GM23248 (cell line): ENCODE data around the gene PITPNB. TPM values are rescaled to one million over a fixed set of nuclear protein-coding genes. Genes with fewer than 3 reads are reported as not detected.
A peak's percentile ranks its signal among the peaks of the same experiment; 100 is the strongest.

Source experiments
- DNase-seq: peaks from one replicate; pipeline ENCODE4 v3.0.0-alpha.2; 2015
- H2AFZ ChIP-seq: fragments of 200-600 bp; sonication (generic); 2 replicates; pipeline ENCODE4 v1.6.1; 2016; ENCODE audit warnings: antibody characterized with exemption
- H3F3A ChIP-seq: fragments of 200-600 bp; sonication (generic); 2 replicates; pipeline ENCODE4 v1.6.1; 2016; ENCODE audit warnings: mild to moderate bottlenecking, antibody characterized with exemption, mixed run types; ENCODE audit not compliant: insufficient read depth
- H3K27ac ChIP-seq: fragments of 200-600 bp; sonication (generic); 2 replicates; pipeline ENCODE4 v1.5.1; 2016; ENCODE audit warnings: mild to moderate bottlenecking
- H3K27me3 ChIP-seq: fragments of 200-600 bp; sonication (generic); replicated peaks from 2 replicates; pipeline ENCODE4 v1.6.1; 2016; ENCODE audit warnings: mild to moderate bottlenecking; ENCODE audit not compliant: insufficient read depth
- H3K36me3 ChIP-seq: fragments of 200-600 bp; sonication (generic); 2 replicates; pipeline ENCODE4 v1.6.1; 2016; ENCODE audit warnings: low read depth, mild to moderate bottlenecking
- H3K4me1 ChIP-seq: fragments of 200-600 bp; sonication (generic); 2 replicates; pipeline ENCODE4 v1.6.1; 2016; ENCODE audit warnings: mild to moderate bottlenecking; ENCODE audit not compliant: insufficient read depth
- H3K4me2 ChIP-seq: fragments of 200-600 bp; sonication (generic); one replicate; pipeline ENCODE4 v1.6.1; 2016; ENCODE audit warnings: mild to moderate bottlenecking; ENCODE audit not compliant: unreplicated experiment
- H3K4me3 ChIP-seq: fragments of 200-600 bp; sonication (generic); 2 replicates; pipeline ENCODE4 v1.5.1; 2016; ENCODE audit warnings: mild to moderate bottlenecking
- H3K79me2 ChIP-seq: fragments of 200-600 bp; sonication (generic); 2 replicates; pipeline ENCODE4 v1.6.1; 2016; ENCODE audit warnings: mild to moderate bottlenecking; ENCODE audit not compliant: insufficient read depth
- H3K9ac ChIP-seq: fragments of 200-600 bp; sonication (generic); 2 replicates; pipeline ENCODE4 v1.6.1; 2016; ENCODE audit warnings: mild to moderate bottlenecking
- H3K9me2 ChIP-seq: fragments of 200-600 bp; sonication (generic); 2 replicates; pipeline ENCODE4 v1.6.1; 2016; ENCODE audit warnings: mixed run types, mild to moderate bottlenecking, moderate library complexity; ENCODE audit not compliant: insufficient read depth
- H3K9me3 ChIP-seq: fragments of 200-600 bp; sonication (generic); one replicate; pipeline ENCODE4 v1.6.1; 2017; ENCODE audit warnings: low read depth
- H4K20me1 ChIP-seq: fragments of 200-600 bp; sonication (generic); 2 replicates; pipeline ENCODE4 v1.6.0; 2016; ENCODE audit not compliant: insufficient read depth
- EZH2 ChIP-seq: fragments of 200-600 bp; sonication (generic); IDR thresholded peaks from 2 replicates; pipeline ENCODE4 v1.6.1; 2018; ENCODE audit warnings: antibody characterized with exemption, mild to moderate bottlenecking; ENCODE audit not compliant: insufficient read depth, poor library complexity, severe bottlenecking
- EZH2phosphoT487 ChIP-seq: fragments of 200-600 bp; sonication (generic); IDR thresholded peaks from 2 replicates; pipeline ENCODE4 v1.6.1; 2018; ENCODE audit warnings: antibody characterized with exemption, moderate library complexity, mild to moderate bottlenecking, low read depth; ENCODE audit not compliant: insufficient read depth
- WGBS, 2 experiments: methylation state at CpG; one replicate each; pipeline ENCODE4 v1.1.6; 2015 to 2017; ENCODE audit warnings: low lambda C conversion rate in 2 of 2, low coverage in 1 of 2; ENCODE audit errors: missing lambda C conversion rate in 2 of 2; 5-methylcytosine and 5-hydroxymethylcytosine counted together
- in situ Hi-C: fragments of 300-500 bp; cut with MboI; formaldehyde crosslinking; loops from 2 replicates; pipeline ENCODE4 v1.15.0; 2020
- polyA plus RNA-seq: library from polyadenylated mRNA; unstranded; fragments of >200 nt; fragmentation: Nextera tagmentation; extraction: Ambion mirVana; gene quantifications from 2 replicates; pipeline ENCODE4 v1.2.1, GENCODE V29; 2016
- total RNA-seq: library from RNA; depleted of rRNA; stranded (reverse); fragments of >200 nt; shearing (Covaris generic); gene quantifications from 2 replicates; pipeline ENCODE4 v1.2.3, GENCODE V29; 2014

PITPNB gene
- total and polyA plus RNA-seq, 2 experiments from 2014 or later = 17.7 to 82.1 TPM

GRCh38 chr22:27835446-27835845 lies 83.6 kb downstream of the PITPNB start:
- Histone ChIP-seq H2AFZ (no peak overlapping the region), H3K27ac (no peak overlapping the region), H4K20me1 (no peaks in the 10 kb centered on the region), H3K9me3 (no peaks in the 10 kb centered on the region), H3K4me3 (no peak overlapping the region), H3K4me1 (peaks cover 10% of the 10 kb centered on the region), H3K79me2 (no peaks in the 10 kb centered on the region), H3K36me3 (no peaks in the 10 kb centered on the region), H3F3A (peaks cover 5% of the 10 kb centered on the region; the same call in 1 of the 2 replicates), H3K4me2 (peak overlapping the region; percentile 52), H3K27me3 (no peaks in the 10 kb centered on the region), H3K9me2 (no peaks in the 10 kb centered on the region), H3K9ac (peak overlapping the region; percentile 40; the same call in 1 of the 2 replicates)
- WGBS, 2 experiments = 73 to 76% methylated on average over 6 of the region's 6 CpGs
- no peak for TF ChIP-seq EZH2phosphoT487
- no peak for TF ChIP-seq EZH2
- in situ Hi-C loops = no loop called here
- DNase-seq = peak; percentile 25

- H3K36me3 ChIP-seq = no peaks in the 10 kb centered on the region
- WGBS, 2 experiments = 90 to 91% methylated on average over 20 of the region's 20 CpGs
- peaks cover 10% of the 10 kb centered on the region for H3K4me1 ChIP-seq
- no peaks in the 10 kb centered on the region for H3K79me2 ChIP-seq
- no peaks in the 10 kb centered on the region for H4K20me1 ChIP-seq
- H3K4me3 ChIP-seq = no peak overlapping the region
- in situ Hi-C loops = no loop called here
- no peak for TF ChIP-seq EZH2phosphoT487
- H3K27ac ChIP-seq = no peak overlapping the region
- no peak overlapping the region for H3K4me2 ChIP-seq
- no peak overlapping the region for H2AFZ ChIP-seq
- no peaks in the 10 kb centered on the region for H3K9me2 ChIP-seq
- no peaks in the 10 kb centered on the region for H3K9me3 ChIP-seq
- DNase-seq = no peak
- H3F3A ChIP-seq = peaks cover 5% of the 10 kb centered on the region; the same call in 1 of the 2 replicates
- no peaks in the 10 kb centered on the region for H3K27me3 ChIP-seq
- no peak overlapping the region for H3K9ac ChIP-seq
Observed at GRCh38 chr22:27834364-27835185, 84.5 kb downstream of the PITPNB start.

GRCh38 chr22:27833803-27834202 lies 85.3 kb downstream of the PITPNB start:
- no peaks in the 10 kb centered on the region for H3K27me3 ChIP-seq
- no peaks in the 10 kb centered on the region for H3K9me2 ChIP-seq
- no peak overlapping the region for H3K4me2 ChIP-seq
- H3K4me3 ChIP-seq = no peak overlapping the region
- no peaks in the 10 kb centered on the region for H3K36me3 ChIP-seq
- no peak for DNase-seq
- no peak overlapping the region for H3K27ac ChIP-seq
- in situ Hi-C loops = no loop called here
- H3K9me3 ChIP-seq = no peaks in the 10 kb centered on the region
- no peaks in the 10 kb centered on the region for H4K20me1 ChIP-seq
- peaks cover 5% of the 10 kb centered on the region; the same call in 1 of the 2 replicates for H3F3A ChIP-seq
- peaks cover 10% of the 10 kb centered on the region for H3K4me1 ChIP-seq
- no peak overlapping the region for H2AFZ ChIP-seq
- 98 to 100% methylated on average over 2 of the region's 2 CpGs for WGBS, 2 experiments
- H3K9ac ChIP-seq = no peak overlapping the region
- no peak for TF ChIP-seq EZH2phosphoT487
- no peak for TF ChIP-seq EZH2
- no peaks in the 10 kb centered on the region for H3K79me2 ChIP-seq

- Histone ChIP-seq H3K27ac (no peak overlapping the region), H3F3A (peaks cover 5% of the 10 kb centered on the region; the same call in 1 of the 2 replicates), H3K4me3 (no peak overlapping the region), H3K27me3 (no peaks in the 10 kb centered on the region), H3K9me3 (no peaks in the 10 kb centered on the region), H3K9ac (no peak overlapping the region), H3K9me2 (no peaks in the 10 kb centered on the region), H3K4me1 (peaks cover 10% of the 10 kb centered on the region), H3K36me3 (no peaks in the 10 kb centered on the region), H3K4me2 (no peak overlapping the region), H4K20me1 (no peaks in the 10 kb centered on the region), H2AFZ (no peak overlapping the region), H3K79me2 (no peaks in the 10 kb centered on the region)
- no peak for TF ChIP-seq EZH2
- TF ChIP-seq EZH2phosphoT487 = no peak
- in situ Hi-C loops = no loop called here
- no peak for DNase-seq
- 91 to 93% methylated on average over 6 of the region's 7 CpGs for whole genome bisulfite sequencing, 2 experiments
Observed at GRCh38 chr22:27832606-27833005, 86.5 kb downstream of the PITPNB start.
